ENCODE data around the gene REXO1. TPM values are rescaled to one million over a fixed set of nuclear protein-coding genes. Genes with fewer than 3 reads are reported as not detected.

Gene REXO1
- total and polyA plus RNA-seq, 9 of the 15 experiments (the other 6 are each of a cell fraction or from before 2014, with no cell fraction given) = 0.04 to 63.3 (median 15.8) TPM

- TF ChIP-seq ZFP36 (IDR thresholded peaks at IDR 0.05; ENCODE audit: low read depth, low read length, partially characterized antibody) (no peak), NFIX (CRISPR knock-in tag; IDR thresholded peaks at IDR 0.05; ENCODE audit: low read depth) (no peak), KLF13 (tag; IDR thresholded peaks at IDR 0.05; ENCODE audit: borderline replicate concordance, low read depth) (0 out of 2 replicates have a peak, but pooled peaks have one; percentile 38), REST (IDR thresholded peaks at IDR 0.05; ENCODE audit: borderline replicate concordance) (no peak), REST (CRISPR knock-in tag; IDR thresholded peaks at IDR 0.05; ENCODE audit: low read depth) (0 out of 2 replicates have a peak, but pooled peaks have one; percentile 55), PTRF (tag; IDR thresholded peaks at IDR 0.05) (no peak), AFF1 (IDR thresholded peaks at IDR 0.05; ENCODE audit: low read depth in 1 of 2, partially characterized antibody in 2 of 2) (no peak), YY1 (IDR thresholded peaks at IDR 0.05; ENCODE audit: borderline replicate concordance in 1 of 3, control insufficient read depth in 1 of 3, extremely low read depth in 1 of 3, insufficient read depth in 3 of 3, insufficient read length in 1 of 3, insufficient replicate concordance in 2 of 3, low read depth in 1 of 3, low read length in 2 of 3) (peak in 2 of 3 experiments; percentile 46 to 61), NEUROD1 (IDR thresholded peaks at IDR 0.05; ENCODE audit: borderline replicate concordance, low read depth, low read length, partially characterized antibody) (peak; percentile 30), HDAC2 (IDR thresholded peaks at IDR 0.05) (0 out of 2 replicates have a peak, but pooled peaks have one; percentile 30), FOXK2 (conservative IDR thresholded peaks at IDR 0.05 in 1 of 2, IDR thresholded peaks at IDR 0.05 in 1 of 2; ENCODE audit: low read depth in 2 of 2) (no peak), ZKSCAN8 (CRISPR knock-in tag; IDR thresholded peaks at IDR 0.05) (no peak), SAFB (IDR thresholded peaks at IDR 0.05; ENCODE audit: borderline replicate concordance, low read depth, low read length) (no peak)
Measured at GRCh38 chr19:1855040-1855827, 7.0 kb upstream of the REXO1 start (continued).

Data from K562 (cell line).